Measurements from ENCODE around the gene WDR37. TPM values are rescaled to one million over a fixed set of nuclear protein-coding genes. Genes with fewer than 3 reads are reported as not detected.

Gene WDR37
- total RNA-seq, 1 experiment from 2014 or later: 4.5 TPM

DNA sequence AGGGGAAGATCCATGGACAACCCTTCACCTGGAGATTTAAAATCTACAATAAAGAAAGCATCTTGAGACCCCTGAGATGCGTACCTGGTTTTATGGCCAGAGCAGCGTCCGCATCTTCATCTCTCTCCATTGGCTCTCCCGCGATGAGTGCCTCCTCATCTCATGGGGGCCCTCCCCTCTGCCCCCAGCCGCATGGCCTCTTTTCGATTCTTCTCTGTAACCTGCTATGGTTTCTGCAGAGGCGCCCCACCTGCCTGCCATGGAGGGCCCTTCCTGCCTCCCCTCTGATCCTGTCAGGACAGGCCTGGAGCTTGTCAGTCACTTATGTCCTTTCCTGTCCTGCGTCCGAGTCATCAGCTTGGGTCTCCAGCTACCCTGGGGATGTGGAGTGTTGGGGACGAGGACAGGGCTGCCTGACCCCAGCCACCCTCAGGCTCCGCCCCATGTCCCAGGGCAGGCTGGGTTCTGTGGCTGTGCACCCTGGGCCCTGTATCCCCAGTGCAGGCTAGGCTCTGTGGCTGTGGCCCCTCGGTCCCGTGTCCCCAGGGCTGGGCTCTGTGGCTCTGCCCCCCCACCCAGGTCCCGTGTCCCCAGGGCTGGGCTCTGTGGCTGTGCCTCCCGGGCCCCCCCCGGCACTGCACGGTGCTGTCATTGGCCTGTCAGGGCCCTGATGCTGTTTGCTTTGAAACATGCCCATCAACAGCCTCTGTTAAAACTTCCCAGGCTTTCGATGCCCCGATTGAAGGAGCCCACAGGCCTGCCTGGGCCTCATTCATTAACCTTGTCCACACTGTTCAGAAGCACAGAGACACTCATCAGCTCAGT is 99.8 kb downstream of the WDR37 start:
- DNase-seq (no peak), ATAC-seq (no peak)
- H3K4me3 ChIP-seq (ENCODE audit: low read length): no peak overlapping the region
- no peaks in the 10 kb centered on the region for H3K36me3 ChIP-seq (ENCODE audit: low read depth, low read length)
- H2AFZ ChIP-seq (ENCODE audit: low read length): no peak overlapping the region
- BruUV-seq (replicated peaks): no TSS peak
- CTCF ChIA-PET: no interaction called here
- peaks cover 12% of the 10 kb centered on the region; the same call in 1 of the 2 replicates for H3K27me3 ChIP-seq (ENCODE audit: low read length)
- H3K9me3 ChIP-seq (ENCODE audit: low read length): no peaks in the 10 kb centered on the region
- no peak overlapping the region for H3K4me2 ChIP-seq (ENCODE audit: low read length)
- intact Hi-C loops (cut with micrococcal nuclease): no loop called here
- H3K9ac ChIP-seq (ENCODE audit: low read length): no peak overlapping the region
- POLR2A ChIA-PET (ENCODE audit: unreplicated experiment): interaction anchor here (0.5 kb wide), 1 partner anchor 81 kb away, joined by 6 read pairs; no protein-coding TSS in a partner anchor
- TF ChIP-seq EZH2phosphoT487 (IDR thresholded peaks at IDR 0.05; ENCODE audit: borderline replicate concordance, low read length) (no peak), EZH2 (IDR thresholded peaks at IDR 0.05; ENCODE audit: low read length, unreplicated experiment) (no peak)
- TF ChIP-seq, protein P1, sequence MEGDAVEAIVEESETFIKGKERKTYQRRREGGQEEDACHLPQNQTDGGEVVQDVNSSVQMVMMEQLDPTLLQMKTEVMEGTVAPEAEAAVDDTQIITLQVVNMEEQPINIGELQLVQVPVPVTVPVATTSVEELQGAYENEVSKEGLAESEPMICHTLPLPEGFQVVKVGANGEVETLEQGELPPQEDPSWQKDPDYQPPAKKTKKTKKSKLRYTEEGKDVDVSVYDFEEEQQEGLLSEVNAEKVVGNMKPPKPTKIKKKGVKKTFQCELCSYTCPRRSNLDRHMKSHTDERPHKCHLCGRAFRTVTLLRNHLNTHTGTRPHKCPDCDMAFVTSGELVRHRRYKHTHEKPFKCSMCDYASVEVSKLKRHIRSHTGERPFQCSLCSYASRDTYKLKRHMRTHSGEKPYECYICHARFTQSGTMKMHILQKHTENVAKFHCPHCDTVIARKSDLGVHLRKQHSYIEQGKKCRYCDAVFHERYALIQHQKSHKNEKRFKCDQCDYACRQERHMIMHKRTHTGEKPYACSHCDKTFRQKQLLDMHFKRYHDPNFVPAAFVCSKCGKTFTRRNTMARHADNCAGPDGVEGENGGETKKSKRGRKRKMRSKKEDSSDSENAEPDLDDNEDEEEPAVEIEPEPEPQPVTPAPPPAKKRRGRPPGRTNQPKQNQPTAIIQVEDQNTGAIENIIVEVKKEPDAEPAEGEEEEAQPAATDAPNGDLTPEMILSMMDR (conservative IDR thresholded peaks at IDR 0.05; ENCODE audit: low read depth, low read length): no peak
- no peaks in the 10 kb centered on the region for H3F3A ChIP-seq (ENCODE audit: low read length, unreplicated experiment)
- H3K9me2 ChIP-seq (replicated peaks; ENCODE audit: low read length): no peaks in the 10 kb centered on the region
- no peak overlapping the region for H3K27ac ChIP-seq (ENCODE audit: low read length)
- H3K79me2 ChIP-seq (ENCODE audit: low read length): no peaks in the 10 kb centered on the region
- no peaks in the 10 kb centered on the region for H3K4me1 ChIP-seq (ENCODE audit: insufficient read depth, low read length)
- H4K20me1 ChIP-seq (ENCODE audit: low read length): no peaks in the 10 kb centered on the region

DNA sequence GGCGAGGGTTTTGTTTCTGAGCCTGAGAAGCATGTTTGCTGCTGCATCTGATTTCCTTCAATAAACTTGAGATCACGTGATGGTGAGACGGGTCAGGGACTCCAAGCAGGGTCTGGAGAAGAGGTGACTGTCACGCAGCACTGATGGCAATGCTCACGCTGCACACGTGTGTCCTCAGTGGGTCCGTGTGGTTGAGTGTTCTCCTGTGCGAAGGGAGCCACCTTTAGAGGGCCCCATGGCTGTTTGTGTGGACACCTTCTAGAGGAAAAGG is 100.4 kb downstream of the WDR37 start:
- Histone ChIP-seq H3F3A (ENCODE audit: low read length, unreplicated experiment) (no peaks in the 10 kb centered on the region), H4K20me1 (ENCODE audit: low read length) (no peaks in the 10 kb centered on the region), H3K9me3 (ENCODE audit: low read length) (no peaks in the 10 kb centered on the region), H2AFZ (ENCODE audit: low read length) (no peak overlapping the region), H3K4me1 (ENCODE audit: insufficient read depth, low read length) (no peaks in the 10 kb centered on the region), H3K27ac (ENCODE audit: low read length) (no peak overlapping the region), H3K4me2 (ENCODE audit: low read length) (no peak overlapping the region), H3K9me2 (replicated peaks; ENCODE audit: low read length) (no peaks in the 10 kb centered on the region), H3K36me3 (ENCODE audit: low read depth, low read length) (no peaks in the 10 kb centered on the region), H3K4me3 (ENCODE audit: low read length) (no peak overlapping the region), H3K27me3 (ENCODE audit: low read length) (peaks cover 12% of the 10 kb centered on the region; the same call in 1 of the 2 replicates), H3K79me2 (ENCODE audit: low read length) (no peaks in the 10 kb centered on the region), H3K9ac (ENCODE audit: low read length) (no peak overlapping the region)
- TF ChIP-seq EZH2phosphoT487 (IDR thresholded peaks at IDR 0.05; ENCODE audit: borderline replicate concordance, low read length) (no peak), EZH2 (IDR thresholded peaks at IDR 0.05; ENCODE audit: low read length, unreplicated experiment) (no peak)
- TF ChIP-seq, protein P1 (conservative IDR thresholded peaks at IDR 0.05; ENCODE audit: low read depth, low read length): no peak
- intact Hi-C loops (cut with micrococcal nuclease): no loop called here
- DNase-seq (no peak), ATAC-seq (no peak)
- POLR2A ChIA-PET (ENCODE audit: unreplicated experiment): no interaction called here
- BruUV-seq (replicated peaks): no TSS peak
- CTCF ChIA-PET: no interaction called here

DNA sequence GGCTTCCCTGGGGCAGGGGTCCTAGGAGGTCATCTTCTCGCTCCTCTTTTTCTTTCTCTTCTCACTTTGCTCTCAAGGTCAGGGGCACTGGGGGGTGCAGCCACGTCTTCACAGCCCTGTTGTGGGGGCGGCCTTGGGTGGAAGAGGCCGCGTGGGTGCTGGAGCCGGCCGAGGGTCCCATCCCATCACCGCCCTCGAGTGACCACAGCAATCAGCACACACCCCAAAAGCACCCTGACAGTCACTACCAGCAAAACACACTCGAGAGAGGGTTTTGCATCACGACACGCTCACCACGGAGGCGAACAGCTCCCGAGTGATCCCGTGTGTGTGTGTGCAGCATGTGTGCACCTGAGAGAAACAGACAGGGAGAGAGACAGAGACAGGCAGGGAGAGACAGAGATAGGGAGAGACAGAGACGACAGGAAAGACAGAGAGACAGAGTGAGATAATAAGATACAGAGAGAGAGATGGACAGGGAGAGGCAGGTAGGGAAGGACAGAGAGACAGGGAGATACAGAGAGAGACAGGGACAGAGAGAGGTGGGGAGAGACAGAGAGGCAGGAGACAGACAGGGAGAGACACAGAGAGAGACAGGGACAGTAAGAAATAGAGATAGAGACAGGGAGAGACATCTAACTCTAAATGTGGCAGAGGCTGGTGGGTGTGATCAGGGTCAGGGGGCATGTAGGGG is 100.9 kb downstream of the WDR37 start:
- Histone ChIP-seq H4K20me1 (ENCODE audit: low read length) (no peaks in the 10 kb centered on the region), H3K9me3 (ENCODE audit: low read length) (no peaks in the 10 kb centered on the region), H3K9ac (ENCODE audit: low read length) (no peak overlapping the region), H3K9me2 (replicated peaks; ENCODE audit: low read length) (no peaks in the 10 kb centered on the region), H3K4me2 (ENCODE audit: low read length) (no peak overlapping the region), H3K36me3 (ENCODE audit: low read depth, low read length) (no peaks in the 10 kb centered on the region), H2AFZ (ENCODE audit: low read length) (no peak overlapping the region), H3K27ac (ENCODE audit: low read length) (no peak overlapping the region), H3K4me1 (ENCODE audit: insufficient read depth, low read length) (no peaks in the 10 kb centered on the region), H3F3A (ENCODE audit: low read length, unreplicated experiment) (no peaks in the 10 kb centered on the region), H3K27me3 (ENCODE audit: low read length) (peaks cover 12% of the 10 kb centered on the region; the same call in 1 of the 2 replicates), H3K79me2 (ENCODE audit: low read length) (no peaks in the 10 kb centered on the region), H3K4me3 (ENCODE audit: low read length) (no peak overlapping the region)
- intact Hi-C loops (cut with micrococcal nuclease): no loop called here
- POLR2A ChIA-PET (ENCODE audit: unreplicated experiment): no interaction called here
- CTCF ChIA-PET: no interaction called here
- no TSS peak for BruUV-seq (replicated peaks)
- TF ChIP-seq EZH2phosphoT487 (IDR thresholded peaks at IDR 0.05; ENCODE audit: borderline replicate concordance, low read length) (no peak), EZH2 (IDR thresholded peaks at IDR 0.05; ENCODE audit: low read length, unreplicated experiment) (no peak)
- TF ChIP-seq, protein P1 (conservative IDR thresholded peaks at IDR 0.05; ENCODE audit: low read depth, low read length): no peak
- no peak for DNase-seq
- no peak for ATAC-seq
